SK-N-SH treated with all-trans-retinoic acid at 6 μM for 48 hours (cell line): ENCODE results near the gene PXYLP1.

Source experiments
- ATAC-seq: fragments of 200-7000 bp; cut with Tn5 transposase; 3 replicates; pipeline ENCODE4 v1.9.1; 2020; ENCODE audit warnings: mild to moderate bottlenecking, moderate library complexity
- ARNTL ChIP-seq: fragments of 450-650 bp; formaldehyde crosslinking; IDR thresholded peaks from 2 replicates; pipeline ENCODE4 v1.5.0; 2020; ENCODE audit warnings: low read depth, mild to moderate bottlenecking, moderate library complexity, borderline replicate concordance
- BACH2 ChIP-seq: fragments of 250-450 bp; sonication (Bioruptor Pico); IDR thresholded peaks from 2 replicates; pipeline ENCODE4 v1.9.0; 2021; ENCODE audit warnings: mild to moderate bottlenecking, borderline replicate concordance
- CSDC2 ChIP-seq: fragments of 250-450 bp; sonication (Bioruptor Pico); IDR thresholded peaks from 2 replicates; pipeline ENCODE4 v1.5.0; 2020; ENCODE audit warnings: mild to moderate bottlenecking, moderate library complexity
- CSRNP3 ChIP-seq: fragments of 250-450 bp; sonication (Bioruptor Pico); IDR thresholded peaks from 2 replicates; pipeline ENCODE4 v1.5.1; 2021; ENCODE audit warnings: mild to moderate bottlenecking, moderate library complexity
- ESRRG ChIP-seq: fragments of 250-450 bp; sonication (Bioruptor Pico); IDR thresholded peaks from 2 replicates; pipeline ENCODE4 v1.6.1; 2021; ENCODE audit warnings: mild to moderate bottlenecking
- GLIS3 ChIP-seq: fragments of 250-450 bp; sonication (Bioruptor Pico); IDR thresholded peaks from 2 replicates; pipeline ENCODE4 v1.5.0; 2020; ENCODE audit warnings: mild to moderate bottlenecking, moderate library complexity
- ISL1 ChIP-seq: fragments of 250-450 bp; sonication (Bioruptor Pico); IDR thresholded peaks from 2 replicates; pipeline ENCODE4 v2.1.2; 2022; ENCODE audit warnings: mild to moderate bottlenecking, moderate library complexity
- OSR1 ChIP-seq: fragments of 250-450 bp; sonication (Bioruptor Pico); IDR thresholded peaks from 2 replicates; pipeline ENCODE4 v1.8.0; 2022; ENCODE audit warnings: moderate library complexity, mild to moderate bottlenecking, inconsistent platforms
- PATZ1 ChIP-seq: fragments of 250-450 bp; sonication (Bioruptor Pico); IDR thresholded peaks from 2 replicates; pipeline ENCODE4 v1.8.0; 2020; ENCODE audit warnings: mild to moderate bottlenecking, moderate library complexity, borderline replicate concordance
- PPARA ChIP-seq: fragments of 250-450 bp; sonication (Bioruptor Pico); IDR thresholded peaks from 2 replicates; pipeline ENCODE4 v1.5.0; 2020; ENCODE audit warnings: mild to moderate bottlenecking, borderline replicate concordance
- RARB ChIP-seq: fragments of 250-450 bp; sonication (Bioruptor Pico); IDR thresholded peaks from 2 replicates; pipeline ENCODE4 v1.8.0; 2021; ENCODE audit warnings: mild to moderate bottlenecking, moderate library complexity
- SNAI2 ChIP-seq: fragments of 250-450 bp; sonication (Bioruptor Pico); IDR thresholded peaks from 2 replicates; pipeline ENCODE4 v1.5.0; 2020; ENCODE audit warnings: mild to moderate bottlenecking, moderate library complexity
- TCF4 ChIP-seq: fragments of 250-450 bp; sonication (Bioruptor Pico); IDR thresholded peaks from 2 replicates; pipeline ENCODE4 v1.8.0; 2021; ENCODE audit warnings: mild to moderate bottlenecking, moderate library complexity, borderline replicate concordance
- TOX ChIP-seq: fragments of 250-450 bp; sonication (Bioruptor Pico); IDR thresholded peaks from 2 replicates; pipeline ENCODE4 v1.8.0; 2021; ENCODE audit warnings: mild to moderate bottlenecking, moderate library complexity, borderline replicate concordance
- TSHZ2 ChIP-seq: fragments of 250-450 bp; sonication (Bioruptor Pico); IDR thresholded peaks from 2 replicates; pipeline ENCODE4 v1.5.0; 2020; ENCODE audit warnings: mild to moderate bottlenecking, moderate library complexity
- ZC3H10 ChIP-seq: fragments of 250-450 bp; sonication (Bioruptor Pico); IDR thresholded peaks from 2 replicates; pipeline ENCODE4 v1.5.1; 2021; ENCODE audit warnings: mild to moderate bottlenecking, moderate library complexity
- ZFP3 ChIP-seq: fragments of 250-450 bp; sonication (Bioruptor Pico); IDR thresholded peaks from 2 replicates; pipeline ENCODE4 v1.5.0; 2020; ENCODE audit warnings: mild to moderate bottlenecking, moderate library complexity
- ZFP30 ChIP-seq: fragments of 450-650 bp; formaldehyde crosslinking; IDR thresholded peaks from 2 replicates; pipeline ENCODE4 v1.5.0; 2022; ENCODE audit warnings: mild to moderate bottlenecking, moderate library complexity
- ZNF565 ChIP-seq: fragments of 450-650 bp; formaldehyde crosslinking; conservative IDR thresholded peaks from 2 replicates; pipeline ENCODE4 v1.5.0; 2020; ENCODE audit warnings: low read depth, mild to moderate bottlenecking, moderate library complexity
- ZNF70 ChIP-seq: fragments of 450-650 bp; formaldehyde crosslinking; IDR thresholded peaks from 2 replicates; pipeline ENCODE4 v1.5.0; 2020; ENCODE audit warnings: mild to moderate bottlenecking, moderate library complexity
- TF ChIP-seq, protein P1 (sequence below): fragments of 250-450 bp; sonication (Bioruptor Pico); IDR thresholded peaks from 2 replicates; pipeline ENCODE4 v1.8.0; 2021; ENCODE audit warnings: low read depth, mild to moderate bottlenecking, moderate library complexity, borderline replicate concordance
- TF ChIP-seq, protein P2 (sequence below): fragments of 250-450 bp; sonication (Bioruptor Pico); IDR thresholded peaks from 2 replicates; pipeline ENCODE4 v1.5.1; 2020; ENCODE audit warnings: low read depth, mild to moderate bottlenecking, moderate library complexity

The PXYLP1 gene

GRCh38 chr3:141231101-141231951 lies at the start of gene PXYLP1:
Gene PXYLP1, plus strand, starts transcription at chr3:141231825. Its CDS starts 28,351 bp downstream, at chr3:141260176.
- peak; percentile 96 for ATAC-seq
- TF ChIP-seq, protein P1, sequence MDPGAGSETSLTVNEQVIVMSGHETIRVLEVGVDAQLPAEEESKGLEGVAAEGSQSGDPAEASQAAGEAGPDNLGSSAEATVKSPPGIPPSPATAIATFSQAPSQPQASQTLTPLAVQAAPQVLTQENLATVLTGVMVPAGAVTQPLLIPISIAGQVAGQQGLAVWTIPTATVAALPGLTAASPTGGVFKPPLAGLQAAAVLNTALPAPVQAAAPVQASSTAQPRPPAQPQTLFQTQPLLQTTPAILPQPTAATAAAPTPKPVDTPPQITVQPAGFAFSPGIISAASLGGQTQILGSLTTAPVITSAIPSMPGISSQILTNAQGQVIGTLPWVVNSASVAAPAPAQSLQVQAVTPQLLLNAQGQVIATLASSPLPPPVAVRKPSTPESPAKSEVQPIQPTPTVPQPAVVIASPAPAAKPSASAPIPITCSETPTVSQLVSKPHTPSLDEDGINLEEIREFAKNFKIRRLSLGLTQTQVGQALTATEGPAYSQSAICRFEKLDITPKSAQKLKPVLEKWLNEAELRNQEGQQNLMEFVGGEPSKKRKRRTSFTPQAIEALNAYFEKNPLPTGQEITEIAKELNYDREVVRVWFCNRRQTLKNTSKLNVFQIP, result no peak
- TF ChIP-seq SNAI2 (CRISPR knock-in tag), result peak; percentile 28; the same call in 1 of the 2 replicates
- TF ChIP-seq PATZ1 (CRISPR knock-in tag), result no peak
- no peak for TF ChIP-seq TSHZ2
- TF ChIP-seq RARB (CRISPR knock-in tag), result no peak
- no peak for TF ChIP-seq CSDC2 (CRISPR knock-in tag)
- TF ChIP-seq ARNTL, result no peak
- no peak for TF ChIP-seq CSRNP3 (CRISPR knock-in tag)
- peak; percentile 84; the same call in 1 of the 2 replicates for TF ChIP-seq ZNF565 (CRISPR knock-in tag)
- 0 out of 2 replicates have a peak, but pooled peaks have one; percentile 41 for TF ChIP-seq TCF4 (CRISPR knock-in tag)
- 0 out of 2 replicates have a peak, but pooled peaks have one; percentile 30 for TF ChIP-seq ESRRG (CRISPR knock-in tag)
- no peak for TF ChIP-seq ZC3H10 (CRISPR knock-in tag)
- no peak for TF ChIP-seq TOX (CRISPR knock-in tag)
- TF ChIP-seq BACH2 (CRISPR knock-in tag), result no peak
- TF ChIP-seq ZFP30, result no peak
- peak; percentile 18; the same call in 1 of the 2 replicates for TF ChIP-seq ZFP3 (CRISPR knock-in tag)
- TF ChIP-seq GLIS3 (CRISPR knock-in tag), result no peak
- TF ChIP-seq ZNF70, result no peak
- TF ChIP-seq ISL1 (CRISPR knock-in tag), result no peak
- TF ChIP-seq, protein P2, sequence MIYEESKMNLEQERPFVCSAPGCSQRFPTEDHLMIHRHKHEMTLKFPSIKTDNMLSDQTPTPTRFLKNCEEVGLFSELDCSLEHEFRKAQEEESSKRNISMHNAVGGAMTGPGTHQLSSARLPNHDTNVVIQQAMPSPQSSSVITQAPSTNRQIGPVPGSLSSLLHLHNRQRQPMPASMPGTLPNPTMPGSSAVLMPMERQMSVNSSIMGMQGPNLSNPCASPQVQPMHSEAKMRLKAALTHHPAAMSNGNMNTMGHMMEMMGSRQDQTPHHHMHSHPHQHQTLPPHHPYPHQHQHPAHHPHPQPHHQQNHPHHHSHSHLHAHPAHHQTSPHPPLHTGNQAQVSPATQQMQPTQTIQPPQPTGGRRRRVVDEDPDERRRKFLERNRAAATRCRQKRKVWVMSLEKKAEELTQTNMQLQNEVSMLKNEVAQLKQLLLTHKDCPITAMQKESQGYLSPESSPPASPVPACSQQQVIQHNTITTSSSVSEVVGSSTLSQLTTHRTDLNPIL (CRISPR knock-in tag), result no peak
- no peak for TF ChIP-seq PPARA (CRISPR knock-in tag)
- TF ChIP-seq OSR1 (CRISPR knock-in tag), result no peak

DNA sequence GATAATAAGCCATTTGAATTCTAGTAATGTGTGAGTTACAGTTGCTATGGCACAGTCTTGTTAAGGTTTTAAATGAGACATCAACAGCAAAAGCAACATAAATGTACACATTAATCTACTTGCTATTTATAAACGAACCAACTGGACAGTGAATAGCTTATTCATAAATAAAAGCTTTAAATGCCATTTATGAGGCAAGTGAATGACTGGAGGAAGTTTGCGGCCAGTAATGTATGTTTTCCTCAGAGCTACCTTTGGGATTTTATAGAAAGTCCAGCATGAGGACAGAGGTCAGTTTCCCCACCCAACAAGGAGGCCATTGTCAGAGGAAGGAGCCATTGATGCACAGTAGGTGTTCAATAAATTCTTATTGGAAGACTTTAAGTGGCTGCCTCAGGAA lies 48.0 kb upstream of the PXYLP1 start:
- no peak for ATAC-seq
- no peak for TF ChIP-seq ZNF70
- no peak for TF ChIP-seq ZFP30
- TF ChIP-seq SNAI2 (CRISPR knock-in tag), result no peak
- TF ChIP-seq CSRNP3 (CRISPR knock-in tag), result no peak
- no peak for TF ChIP-seq TCF4 (CRISPR knock-in tag)
- no peak for TF ChIP-seq ZNF565 (CRISPR knock-in tag)
- TF ChIP-seq ZC3H10 (CRISPR knock-in tag), result no peak
